GM18498 (cell line): ENCODE results near the gene EGFR.
A peak's percentile ranks its signal among the peaks of the same experiment; 100 is the strongest.

Experiments
- ATAC-seq: cut with Tn5 transposase; IDR thresholded peaks from one replicate; pipeline ENCODE4 v1.9.1; 2021; ENCODE audit warnings: mild to moderate bottlenecking, moderate library complexity; ENCODE audit not compliant: unreplicated experiment

The EGFR gene

DNA sequence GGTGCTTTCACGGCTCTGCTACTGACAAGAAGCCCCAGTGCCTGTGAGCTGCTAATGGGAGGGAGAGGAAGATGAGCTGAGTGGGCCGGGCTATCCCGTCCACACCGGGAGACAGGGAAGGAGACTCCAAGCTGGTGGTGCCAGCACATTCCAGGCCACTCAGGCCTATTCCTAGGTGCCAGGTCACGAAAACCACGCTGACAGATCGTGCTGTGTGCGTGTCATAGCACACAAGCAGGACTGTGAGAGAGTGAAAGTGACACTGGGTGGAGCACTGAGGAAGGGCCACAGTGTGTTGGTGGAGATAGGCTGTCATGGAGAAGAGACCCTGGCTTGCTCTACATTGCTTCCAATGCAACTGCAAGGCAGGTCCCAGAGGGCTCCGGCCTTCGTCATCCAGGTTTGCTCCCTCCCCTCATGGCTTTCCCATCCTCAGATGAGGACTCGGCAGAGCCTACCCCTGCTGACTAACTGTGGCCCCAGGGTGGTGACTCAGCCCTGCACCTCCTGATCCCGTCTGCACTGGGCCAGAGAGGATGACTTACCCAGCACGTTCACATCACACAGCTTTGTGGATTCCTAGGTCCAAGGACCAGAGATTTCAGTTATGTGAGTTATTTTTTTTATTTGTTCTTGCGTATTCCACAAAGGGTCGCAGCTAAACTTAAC, 167.3 kb downstream of the EGFR start:
- peak; percentile 46 for ATAC-seq

DNA sequence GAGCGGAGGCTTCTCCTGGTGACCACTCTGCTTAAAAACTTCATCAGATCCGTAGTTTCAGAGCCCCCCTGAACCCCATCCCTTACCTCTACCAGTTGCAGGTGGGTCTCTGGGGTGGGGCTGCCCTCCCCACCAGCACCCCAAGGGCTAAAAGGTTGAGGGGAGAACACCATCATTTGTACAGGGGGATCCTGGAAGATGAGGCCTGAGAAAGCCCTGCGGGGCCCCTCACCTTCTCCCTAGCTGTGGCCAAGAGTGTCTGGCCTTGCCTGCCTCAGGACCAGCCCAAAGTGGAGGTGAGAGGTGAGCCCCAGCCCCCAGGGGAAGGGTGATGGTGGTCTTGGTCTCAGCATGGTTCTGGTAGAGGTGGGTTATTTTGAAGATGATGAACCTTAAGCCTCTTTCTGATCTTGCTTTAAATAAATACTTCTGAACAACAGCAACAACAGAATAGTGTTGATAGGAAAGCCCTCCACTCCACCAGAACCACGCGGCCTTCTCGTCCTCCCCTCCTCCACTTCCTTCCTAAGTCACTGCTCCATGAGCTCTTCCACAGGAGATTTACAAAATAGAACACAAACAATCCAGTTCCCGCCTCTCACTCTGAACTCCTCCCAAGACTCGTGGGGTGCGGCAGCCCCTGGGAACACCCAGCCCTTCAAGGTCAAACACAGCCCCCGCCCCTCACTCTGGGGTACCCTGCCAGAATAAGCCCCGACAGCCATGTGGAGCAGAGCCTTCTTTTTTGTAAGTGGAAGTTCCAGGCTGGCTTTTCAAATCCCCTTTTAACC, 169.1 kb downstream of the EGFR start:
- no peak for ATAC-seq

DNA sequence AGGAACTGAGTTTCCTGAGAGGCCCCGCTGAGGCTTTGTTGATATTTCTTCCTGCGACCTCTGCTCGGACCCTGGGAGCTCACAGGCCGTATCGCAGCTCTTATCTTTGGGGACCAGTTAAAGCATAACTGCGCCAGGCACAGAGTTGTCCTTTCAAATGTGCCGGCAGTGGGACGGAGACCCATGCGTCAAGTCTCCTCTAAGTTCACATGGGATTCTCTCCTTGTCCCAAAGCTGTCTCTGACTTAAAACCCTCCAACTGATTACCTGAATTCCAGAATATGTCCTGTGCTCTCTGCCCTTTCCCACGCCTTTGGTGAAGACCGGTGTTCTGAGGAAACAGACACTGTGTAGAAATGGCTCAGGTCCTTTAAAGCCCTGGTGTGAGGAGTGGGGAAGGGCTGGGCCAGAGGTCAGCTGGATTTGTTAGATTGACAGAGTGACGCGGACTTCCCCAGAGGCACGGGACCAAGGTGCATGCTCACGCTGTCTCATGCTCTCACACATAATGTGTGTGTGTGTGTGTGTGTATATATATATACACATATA, 169.8 kb downstream of the EGFR start:
- no peak for ATAC-seq

DNA sequence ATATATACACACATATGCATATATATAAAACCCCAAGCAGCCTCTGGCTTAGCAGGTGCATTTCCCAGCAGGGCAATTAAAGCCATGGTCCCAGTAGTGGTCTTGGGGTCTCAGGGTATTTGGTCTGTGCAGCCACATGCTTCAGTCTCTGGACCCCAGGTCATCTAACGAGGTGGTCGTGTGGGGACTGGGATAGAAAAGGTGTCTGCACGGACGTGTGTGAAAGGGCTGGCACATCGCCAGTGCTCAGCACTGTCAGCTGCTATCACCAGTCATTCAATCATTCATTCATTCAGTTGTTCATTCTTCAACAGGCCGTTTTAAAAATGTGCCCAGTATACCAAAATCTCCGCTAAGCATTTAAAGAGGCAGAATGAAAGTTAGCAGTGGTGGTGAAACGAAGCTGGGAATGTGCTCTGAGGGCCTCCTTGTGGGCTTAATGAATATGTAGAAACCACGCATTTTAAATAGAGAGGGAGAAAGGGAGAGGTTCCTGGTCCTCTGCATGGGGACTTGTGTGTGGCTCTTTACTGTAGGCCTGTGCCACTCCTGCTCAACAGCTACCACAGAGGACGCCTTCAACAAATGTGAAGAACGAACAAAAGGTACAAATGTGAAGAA, 170.4 kb downstream of the EGFR start:
- ATAC-seq, result no peak

DNA sequence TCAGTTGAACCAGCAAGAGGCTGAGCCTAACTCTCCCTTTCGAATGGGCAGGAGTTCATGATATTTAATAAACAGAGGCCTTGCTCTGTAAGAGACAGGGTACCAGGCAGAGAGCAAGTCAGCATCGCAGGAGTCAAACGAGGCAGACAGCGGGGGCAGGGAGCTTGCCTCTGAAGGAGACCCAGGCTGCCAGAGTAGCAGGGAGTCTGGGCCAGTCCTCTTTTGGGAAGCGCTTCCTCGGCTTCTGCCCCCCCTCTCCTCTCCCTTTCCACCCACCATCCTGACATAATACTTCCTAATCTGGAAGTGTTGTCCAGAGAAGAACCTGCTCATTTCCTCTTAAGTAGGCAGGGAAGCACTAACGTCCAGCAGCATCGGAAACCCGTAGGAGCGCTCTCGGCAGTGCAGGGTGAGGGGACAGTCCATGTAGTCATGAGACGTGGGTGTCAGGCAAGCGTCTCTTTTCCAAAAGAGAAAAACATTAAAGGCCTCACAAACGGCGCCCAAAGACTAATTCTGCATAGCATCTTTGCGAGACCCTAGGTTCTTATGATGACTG, 171.1 kb downstream of the EGFR start:
- no peak for ATAC-seq

DNA sequence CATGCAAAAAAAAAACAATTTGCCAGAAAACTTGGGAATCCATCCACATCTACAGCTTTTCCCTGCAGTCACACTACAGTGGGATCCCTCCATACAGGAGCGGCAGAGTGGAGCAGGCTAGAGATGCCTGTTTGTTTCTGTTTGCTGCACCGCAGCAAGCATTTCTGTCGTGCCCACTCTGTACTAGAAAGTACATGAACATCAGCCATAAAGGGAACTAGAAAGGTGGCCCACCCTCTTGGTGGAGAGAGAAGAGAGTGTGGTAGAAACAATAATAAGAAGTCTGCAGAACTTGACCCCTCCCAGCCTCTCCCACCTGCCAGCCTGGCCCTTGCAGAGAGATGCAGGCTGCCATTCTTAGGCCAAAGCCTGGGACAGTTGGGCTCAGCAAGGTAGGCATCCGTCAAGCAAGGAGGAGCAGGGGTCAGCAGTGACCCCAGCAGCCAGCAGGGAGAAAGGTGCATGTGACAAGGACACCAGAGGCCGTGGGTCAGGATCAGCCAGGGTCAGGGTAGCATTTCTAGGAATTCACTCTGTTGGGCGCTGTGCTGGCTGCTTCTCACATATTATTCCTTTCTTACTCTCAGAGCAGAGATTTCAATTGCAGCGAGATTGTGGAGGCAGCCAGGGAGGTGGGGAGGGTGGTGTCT, 171.8 kb downstream of the EGFR start:
- no peak for ATAC-seq

DNA sequence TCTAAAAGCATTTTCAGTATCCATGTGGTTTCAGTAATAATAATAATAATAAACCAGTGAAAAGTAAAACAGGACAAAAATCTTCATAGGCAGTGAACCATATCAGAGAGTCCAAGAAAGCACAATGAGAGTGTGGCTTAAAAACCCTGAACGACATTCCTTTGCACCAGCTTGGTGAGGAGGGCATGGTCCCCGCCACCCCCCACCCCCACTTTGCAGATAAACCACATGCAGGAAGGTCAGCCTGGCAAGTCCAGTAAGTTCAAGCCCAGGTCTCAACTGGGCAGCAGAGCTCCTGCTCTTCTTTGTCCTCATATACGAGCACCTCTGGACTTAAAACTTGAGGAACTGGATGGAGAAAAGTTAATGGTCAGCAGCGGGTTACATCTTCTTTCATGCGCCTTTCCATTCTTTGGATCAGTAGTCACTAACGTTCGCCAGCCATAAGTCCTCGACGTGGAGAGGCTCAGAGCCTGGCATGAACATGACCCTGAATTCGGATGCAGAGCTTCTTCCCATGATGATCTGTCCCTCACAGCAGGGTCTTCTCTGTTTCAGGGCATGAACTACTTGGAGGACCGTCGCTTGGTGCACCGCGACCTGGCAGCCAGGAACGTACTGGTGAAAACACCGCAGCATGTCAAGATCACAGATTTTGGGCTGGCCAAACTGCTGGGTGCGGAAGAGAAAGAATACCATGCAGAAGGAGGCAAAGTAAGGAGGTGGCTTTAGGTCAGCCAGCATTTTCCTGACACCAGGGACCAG, 172.5 kb downstream of the EGFR start:
- no peak for ATAC-seq

DNA sequence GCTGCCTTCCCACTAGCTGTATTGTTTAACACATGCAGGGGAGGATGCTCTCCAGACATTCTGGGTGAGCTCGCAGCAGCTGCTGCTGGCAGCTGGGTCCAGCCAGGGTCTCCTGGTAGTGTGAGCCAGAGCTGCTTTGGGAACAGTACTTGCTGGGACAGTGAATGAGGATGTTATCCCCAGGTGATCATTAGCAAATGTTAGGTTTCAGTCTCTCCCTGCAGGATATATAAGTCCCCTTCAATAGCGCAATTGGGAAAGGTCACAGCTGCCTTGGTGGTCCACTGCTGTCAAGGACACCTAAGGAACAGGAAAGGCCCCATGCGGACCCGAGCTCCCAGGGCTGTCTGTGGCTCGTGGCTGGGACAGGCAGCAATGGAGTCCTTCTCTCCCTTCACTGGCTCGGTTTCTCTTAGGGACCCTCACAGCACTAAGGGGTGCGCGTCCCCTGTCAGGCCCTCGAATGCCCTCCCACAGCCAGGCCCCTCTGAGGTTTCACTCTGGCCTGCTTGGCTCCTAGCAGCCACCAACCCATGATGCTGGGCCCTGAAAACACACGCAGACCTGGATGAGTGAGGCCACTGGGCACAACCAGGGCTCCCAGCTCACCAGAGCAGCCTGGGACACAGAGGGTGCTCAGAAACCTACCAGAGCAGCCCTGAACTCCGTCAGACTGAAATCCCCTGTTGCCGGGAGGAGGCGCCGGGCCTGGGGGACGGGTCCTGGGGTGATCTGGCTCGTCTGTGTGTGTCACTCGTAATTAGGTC, 173.3 kb downstream of the EGFR start:
- ATAC-seq, result no peak

DNA sequence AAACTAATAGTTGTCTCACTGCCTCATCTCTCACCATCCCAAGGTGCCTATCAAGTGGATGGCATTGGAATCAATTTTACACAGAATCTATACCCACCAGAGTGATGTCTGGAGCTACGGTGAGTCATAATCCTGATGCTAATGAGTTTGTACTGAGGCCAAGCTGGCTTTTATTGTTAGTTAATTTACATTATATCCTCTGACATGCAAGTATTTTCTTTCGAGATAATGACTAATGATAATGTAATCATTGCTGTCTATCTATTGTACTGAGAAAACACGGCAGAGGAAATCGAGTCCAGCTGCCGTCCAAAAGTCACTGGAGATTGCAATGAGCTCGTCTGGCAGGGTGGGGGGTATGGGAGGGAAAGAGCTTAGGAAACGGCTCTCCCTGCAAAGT, 173.9 kb downstream of the EGFR start:
- ATAC-seq, result no peak

DNA sequence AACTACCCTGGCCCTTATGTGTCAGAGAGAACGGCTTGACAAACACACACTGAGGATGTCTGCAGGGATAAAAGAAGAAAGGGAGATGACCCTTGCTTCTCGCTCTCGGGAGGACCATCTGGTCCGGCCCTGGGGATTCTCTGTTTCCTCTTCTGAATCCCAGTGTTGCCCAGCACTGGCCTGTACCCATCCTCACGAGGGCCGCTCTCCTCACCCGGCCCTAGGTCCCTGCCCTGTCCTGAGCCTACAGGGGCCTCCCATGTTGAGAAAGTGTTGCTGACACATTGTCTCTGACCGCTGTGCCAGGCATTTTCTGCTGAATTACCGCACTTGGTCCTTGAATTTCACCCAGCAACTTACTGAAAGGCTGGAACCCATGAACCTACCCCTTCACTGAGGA, 174.4 kb downstream of the EGFR start:
- no peak for ATAC-seq

DNA sequence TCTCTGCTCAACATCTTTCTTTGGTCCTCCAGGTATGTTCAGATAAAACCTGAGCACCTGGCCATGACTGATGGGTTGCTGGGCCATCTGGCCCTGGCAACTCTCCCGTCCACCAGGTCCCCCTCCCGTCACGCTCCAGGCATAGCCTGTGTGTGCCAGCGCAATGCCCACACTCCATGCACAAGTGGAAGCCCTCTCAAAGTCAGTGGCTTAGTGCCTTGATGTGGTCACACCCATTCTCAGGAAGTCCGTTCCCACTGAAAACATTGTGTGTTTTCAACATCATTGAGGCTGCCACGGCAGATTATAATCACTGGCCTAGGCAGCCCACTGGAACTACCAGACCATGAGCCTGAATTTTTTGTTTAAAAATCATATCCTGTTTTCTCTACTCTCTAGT, 175.7 kb downstream of the EGFR start:
- no peak for ATAC-seq

DNA sequence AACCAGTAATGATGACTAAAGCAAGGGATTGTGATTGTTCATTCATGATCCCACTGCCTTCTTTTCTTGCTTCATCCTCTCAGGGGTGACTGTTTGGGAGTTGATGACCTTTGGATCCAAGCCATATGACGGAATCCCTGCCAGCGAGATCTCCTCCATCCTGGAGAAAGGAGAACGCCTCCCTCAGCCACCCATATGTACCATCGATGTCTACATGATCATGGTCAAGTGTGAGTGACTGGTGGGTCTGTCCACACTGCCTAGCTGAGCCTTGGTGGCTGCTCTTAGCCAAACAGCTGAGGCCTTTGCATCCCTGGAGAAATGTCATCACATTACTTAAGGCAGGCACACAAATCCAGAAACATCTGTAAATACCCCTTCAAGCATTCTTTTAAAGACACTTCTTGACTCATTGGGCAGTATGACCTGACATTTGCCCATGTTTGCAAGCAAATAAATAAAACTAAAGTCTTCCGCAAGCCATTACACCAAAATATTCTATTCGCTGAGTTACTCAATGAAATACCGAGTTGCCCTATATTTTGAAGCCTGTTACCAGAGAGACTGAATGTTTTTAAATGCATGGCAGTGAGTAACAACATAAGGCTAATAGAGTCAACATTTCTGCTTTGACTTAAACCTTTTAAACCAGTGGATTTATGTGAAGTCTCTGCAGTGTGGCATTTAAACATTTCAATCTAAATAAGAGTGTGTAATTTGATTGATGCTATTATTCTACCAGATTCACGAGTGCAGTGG, 180.0 kb downstream of the EGFR start:
- ATAC-seq, result no peak

DNA sequence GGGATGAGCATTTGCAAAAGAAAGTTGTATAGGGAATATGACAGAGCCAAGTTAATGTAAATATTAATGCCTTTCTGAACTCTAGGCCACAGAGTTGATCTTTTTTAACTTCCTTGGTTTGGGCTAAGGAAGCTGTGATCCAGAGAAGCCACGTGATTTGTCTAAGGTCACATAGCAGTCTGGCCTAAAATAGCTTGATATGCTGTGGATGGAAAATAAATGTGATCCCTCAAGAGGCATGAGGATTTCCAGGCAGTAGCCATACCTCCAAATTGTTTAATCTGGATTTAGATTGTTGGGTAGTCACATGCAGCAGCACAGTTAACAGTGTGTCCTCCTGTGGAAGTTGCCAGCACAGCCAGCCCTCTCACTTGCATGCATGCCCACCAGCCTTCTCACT, 180.6 kb downstream of the EGFR start:
- ATAC-seq, result no peak

DNA sequence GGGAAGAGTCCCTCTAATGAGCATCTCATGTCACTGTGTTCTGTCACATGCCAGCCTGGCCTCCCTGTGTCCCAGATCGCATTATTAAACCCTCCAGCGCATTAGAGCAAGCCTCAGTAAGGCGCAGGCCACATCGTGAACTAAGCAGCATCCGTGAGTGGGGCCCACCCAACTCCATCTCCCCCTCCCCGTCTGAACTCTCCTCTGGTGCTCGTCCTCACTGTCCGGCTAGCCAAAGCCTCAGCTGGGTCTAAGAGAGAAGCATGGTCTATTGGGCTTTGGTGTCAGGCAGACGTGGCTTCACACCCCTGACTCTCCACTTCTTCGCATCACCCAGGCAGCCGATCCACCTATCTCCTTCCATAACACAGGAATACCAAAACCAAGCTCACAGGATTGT, 181.6 kb downstream of the EGFR start:
- no peak for ATAC-seq

DNA sequence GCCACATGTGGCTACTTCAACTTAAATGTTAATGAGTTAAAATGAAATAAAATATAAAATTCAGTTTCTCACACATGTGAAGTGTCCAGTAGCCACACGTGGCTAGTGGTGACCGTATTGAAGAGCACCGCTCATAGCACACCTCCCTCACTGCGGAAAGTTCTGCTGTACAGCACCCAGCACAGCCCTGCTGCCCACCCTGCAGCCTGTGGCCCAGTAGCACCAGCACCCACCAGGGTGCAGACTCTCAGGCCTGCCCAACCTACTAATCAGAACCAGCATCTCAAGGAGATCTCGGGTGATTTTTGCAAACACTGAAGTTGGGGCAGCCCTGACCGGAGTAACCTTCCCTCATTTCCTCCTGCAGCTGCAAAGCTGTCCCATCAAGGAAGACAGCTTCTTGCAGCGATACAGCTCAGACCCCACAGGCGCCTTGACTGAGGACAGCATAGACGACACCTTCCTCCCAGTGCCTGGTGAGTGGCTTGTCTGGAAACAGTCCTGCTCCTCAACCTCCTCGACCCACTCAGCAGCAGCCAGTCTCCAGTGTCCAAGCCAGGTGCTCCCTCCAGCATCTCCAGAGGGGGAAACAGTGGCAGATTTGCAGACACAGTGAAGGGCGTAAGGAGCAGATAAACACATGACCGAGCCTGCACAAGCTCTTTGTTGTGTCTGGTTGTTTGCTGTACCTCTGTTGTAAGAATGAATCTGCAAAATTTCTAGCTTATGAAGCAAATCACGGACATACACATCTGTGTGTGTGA, 183.5 kb downstream of the EGFR start:
- no peak for ATAC-seq

DNA sequence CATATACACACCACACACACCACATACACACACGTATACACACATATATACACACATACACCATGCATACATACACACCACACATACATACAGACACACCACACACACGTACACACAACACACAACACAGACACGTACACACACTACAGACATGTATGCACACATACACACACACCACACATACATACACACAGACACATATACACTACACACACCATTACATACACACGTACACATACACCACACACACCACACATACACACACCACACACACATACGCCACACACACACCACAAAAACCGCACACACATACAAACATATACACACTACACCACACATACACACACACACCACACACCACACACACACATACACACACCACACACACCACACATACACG, 184.5 kb downstream of the EGFR start:
- no peak for ATAC-seq

DNA sequence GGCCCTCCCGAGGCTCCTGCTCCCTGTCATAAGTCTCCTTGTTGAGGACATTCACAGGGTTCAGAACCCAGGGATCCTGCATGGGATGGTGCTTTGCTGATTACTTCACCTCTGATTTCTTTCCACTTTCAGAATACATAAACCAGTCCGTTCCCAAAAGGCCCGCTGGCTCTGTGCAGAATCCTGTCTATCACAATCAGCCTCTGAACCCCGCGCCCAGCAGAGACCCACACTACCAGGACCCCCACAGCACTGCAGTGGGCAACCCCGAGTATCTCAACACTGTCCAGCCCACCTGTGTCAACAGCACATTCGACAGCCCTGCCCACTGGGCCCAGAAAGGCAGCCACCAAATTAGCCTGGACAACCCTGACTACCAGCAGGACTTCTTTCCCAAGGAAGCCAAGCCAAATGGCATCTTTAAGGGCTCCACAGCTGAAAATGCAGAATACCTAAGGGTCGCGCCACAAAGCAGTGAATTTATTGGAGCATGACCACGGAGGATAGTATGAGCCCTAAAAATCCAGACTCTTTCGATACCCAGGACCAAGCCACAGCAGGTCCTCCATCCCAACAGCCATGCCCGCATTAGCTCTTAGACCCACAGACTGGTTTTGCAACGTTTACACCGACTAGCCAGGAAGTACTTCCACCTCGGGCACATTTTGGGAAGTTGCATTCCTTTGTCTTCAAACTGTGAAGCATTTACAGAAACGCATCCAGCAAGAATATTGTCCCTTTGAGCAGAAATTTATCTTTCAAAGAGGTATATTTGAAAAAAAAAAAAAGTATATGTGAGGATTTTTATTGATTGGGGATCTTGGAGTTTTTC, 186.5 kb downstream of the EGFR start:
- ATAC-seq, result no peak
